D341Med (cell line): Measurements from ENCODE around the gene MARCHF3.
"Not testable (repeated sequence)": the region's sequence is repeated elsewhere in the genome, so short reads cannot be mapped to it uniquely, and the experiment has no call there.

Experiments used
- DNase-seq: peaks from one replicate; pipeline ENCODE4 v3.0.0; 2012; ENCODE audit warnings: low spot score

Gene MARCHF3

GRCh38 chr5:127046343-127047072 lies 16.1 kb upstream of the MARCHF3 start:
- DNase-seq: no peak

DNA sequence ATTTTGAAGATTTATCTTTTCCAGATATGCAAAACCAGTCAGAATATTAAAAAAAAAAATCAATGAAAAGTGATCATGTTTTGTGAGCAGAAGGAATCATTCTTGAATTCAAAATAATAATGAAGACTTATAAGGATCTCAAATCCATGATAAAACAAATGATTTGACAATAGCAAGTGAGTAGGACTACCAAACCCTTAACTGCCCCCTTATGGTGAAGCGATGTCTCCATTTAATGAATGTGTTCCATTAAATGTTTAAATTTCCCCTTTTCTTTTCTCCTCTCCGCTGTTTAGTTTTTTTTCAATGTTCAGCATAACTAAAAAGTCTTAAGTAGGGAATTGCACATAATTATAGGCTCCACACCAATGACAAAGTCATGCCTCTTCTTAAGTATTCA lies 12.2 kb upstream of the MARCHF3 start:
- DNase-seq: no peak

DNA sequence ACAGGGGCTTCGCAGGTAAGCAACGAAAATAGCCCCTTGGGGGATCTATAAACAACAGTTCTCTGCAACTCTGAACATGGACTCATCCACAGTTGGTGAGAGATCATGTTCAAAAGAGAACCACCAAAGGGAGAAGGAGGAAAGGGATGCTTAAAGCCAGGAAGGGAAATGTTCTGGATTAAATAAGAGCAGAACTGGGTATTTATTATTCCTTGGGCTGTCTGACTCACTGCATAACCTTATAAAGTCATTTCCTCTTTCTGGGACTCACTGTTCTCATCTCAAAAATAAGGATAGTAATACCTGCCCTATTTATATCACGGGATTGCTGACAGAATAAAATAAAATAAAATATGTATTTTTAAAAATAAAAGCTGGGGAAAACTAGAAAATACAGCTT lies 11.2 kb upstream of the MARCHF3 start:
- no peak for DNase-seq

DNA sequence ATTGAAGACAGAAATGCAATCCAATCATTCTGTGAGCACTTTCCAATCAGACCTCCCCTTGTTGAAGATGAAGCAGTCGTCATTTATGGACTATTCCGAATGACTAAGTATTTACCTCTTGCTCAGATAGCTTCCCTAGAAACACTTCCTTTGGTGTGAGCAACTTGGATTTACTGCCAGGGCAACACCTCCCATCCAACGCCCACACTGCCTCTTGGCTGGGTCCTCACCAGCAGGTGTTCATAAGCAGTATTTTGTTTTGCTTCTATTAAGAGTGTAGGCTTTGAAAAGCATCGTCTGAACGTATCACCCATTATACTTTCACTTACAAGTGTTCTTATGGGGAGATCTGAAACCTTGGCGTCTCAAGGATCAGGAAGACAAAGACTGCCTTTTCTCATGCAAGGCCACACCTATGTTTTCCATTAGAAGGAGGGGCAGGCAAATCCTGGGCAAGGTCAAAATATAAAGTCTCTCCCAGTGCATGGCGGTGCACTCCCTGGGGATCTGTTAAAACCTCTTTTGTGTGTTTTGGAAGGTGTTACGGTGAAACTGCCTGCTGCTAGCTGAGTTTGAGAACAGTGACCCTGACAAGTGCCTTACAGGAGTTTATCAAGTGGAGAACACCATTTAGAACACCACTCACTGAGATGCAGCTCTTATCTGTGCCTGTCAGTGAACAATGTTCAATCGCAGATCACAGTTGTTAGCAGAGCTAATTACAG lies 10.6 kb upstream of the MARCHF3 start:
- no peak for DNase-seq

GRCh38 chr5:127038550-127038949 lies 8.2 kb upstream of the MARCHF3 start:
- no peak for DNase-seq

- no peak for DNase-seq
These were observed 1.5 kb upstream of the MARCHF3 start for GRCh38 chr5:127031863-127032232.

GRCh38 chr5:127031147-127031862 lies 947 bp upstream of the MARCHF3 start:
- DNase-seq: peak; percentile 34

DNA sequence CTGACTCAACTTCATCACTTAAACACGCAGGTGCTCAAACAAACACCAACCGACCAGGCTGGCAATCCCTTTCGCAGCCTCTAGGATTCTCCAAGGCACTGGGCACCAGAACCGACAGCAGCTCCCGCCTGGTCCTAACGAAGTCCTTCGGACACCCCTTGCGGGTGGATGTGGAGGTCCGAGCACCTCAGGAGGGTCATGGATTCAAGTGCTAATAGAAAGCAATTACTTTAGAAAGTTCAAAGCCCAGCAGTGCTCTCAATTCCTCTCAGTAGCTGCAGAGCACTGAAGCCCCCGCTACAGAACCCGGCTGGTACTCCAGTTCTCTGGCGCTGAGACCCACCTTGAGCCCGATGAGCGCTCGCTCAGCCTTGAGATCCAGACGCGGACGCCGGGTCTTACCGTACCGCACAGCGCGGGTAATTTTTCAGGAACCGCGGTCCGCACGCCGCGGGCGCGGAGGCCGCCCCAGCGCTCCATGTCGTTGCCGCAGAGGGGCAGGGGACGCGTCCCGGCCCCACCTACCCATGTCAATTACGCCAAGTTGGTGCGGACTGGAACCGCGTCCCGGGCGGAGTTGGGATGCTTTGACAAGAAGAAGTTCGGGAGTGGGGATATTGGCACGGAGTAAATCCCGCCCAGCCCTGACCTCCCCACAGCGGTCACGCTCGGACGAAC lies 638 bp downstream of the MARCHF3 start:
- peak; percentile 55 for DNase-seq

GRCh38 chr5:127028822-127029457 lies 1.4 kb downstream of the MARCHF3 start:
- no peak for DNase-seq

DNA sequence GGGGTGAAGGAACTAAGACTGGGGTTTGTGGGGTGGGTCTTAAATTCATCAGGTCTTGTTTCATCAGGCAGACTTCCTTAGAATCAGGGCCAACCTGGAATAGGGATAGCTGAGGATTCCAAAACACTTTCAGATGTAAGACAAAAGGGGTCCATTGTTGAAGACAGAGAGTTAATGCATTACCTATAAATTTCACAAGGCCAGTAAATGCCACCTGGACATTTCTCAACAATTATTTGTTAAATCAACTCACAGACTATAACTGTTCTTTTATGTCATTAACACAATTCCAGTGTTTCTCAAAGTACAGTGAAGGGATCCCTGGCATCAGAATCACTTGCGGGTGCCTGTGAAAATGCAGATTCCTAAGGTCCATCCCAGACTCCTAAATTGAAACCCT lies 2.8 kb downstream of the MARCHF3 start:
- no peak for DNase-seq

- no peak for DNase-seq
These were observed 4.2 kb downstream of the MARCHF3 start for GRCh38 chr5:127026166-127026565.

- no peak for DNase-seq
These were observed 4.9 kb downstream of the MARCHF3 start for GRCh38 chr5:127025467-127025866.

DNA sequence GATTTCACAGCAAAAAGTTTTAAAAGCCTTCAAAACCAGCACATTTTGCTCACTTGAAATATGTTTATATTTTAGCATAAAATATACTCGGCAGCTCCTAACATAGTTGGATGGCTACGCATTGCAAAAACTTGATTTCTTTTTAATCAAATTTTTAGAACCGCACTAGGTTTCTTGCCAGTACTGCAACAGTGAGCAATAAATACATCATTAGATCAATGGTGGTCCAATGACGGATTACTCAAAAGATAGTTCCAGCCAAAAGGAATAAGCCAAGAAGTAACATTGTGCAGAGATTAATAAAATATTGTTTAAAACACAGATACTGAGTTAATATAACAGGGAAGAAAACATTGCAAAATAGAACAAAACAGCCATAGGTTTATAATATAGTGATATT lies 5.5 kb downstream of the MARCHF3 start:
- DNase-seq: no peak

GRCh38 chr5:127023552-127024191 lies 6.7 kb downstream of the MARCHF3 start:
- DNase-seq: not testable (repeated sequence)

GRCh38 chr5:127022846-127023245 lies 7.5 kb downstream of the MARCHF3 start:
- DNase-seq: no peak

- no peak for DNase-seq
These were observed 10.4 kb downstream of the MARCHF3 start for GRCh38 chr5:127019928-127020327.

- DNase-seq: not testable (repeated sequence)
These were observed 13.6 kb downstream of the MARCHF3 start for GRCh38 chr5:127016722-127017121.

GRCh38 chr5:127015716-127016115 lies 14.6 kb downstream of the MARCHF3 start:
- DNase-seq: no peak

GRCh38 chr5:127014573-127014972 lies 15.8 kb downstream of the MARCHF3 start:
- DNase-seq: no peak

GRCh38 chr5:127013407-127013806 lies 17.0 kb downstream of the MARCHF3 start:
- DNase-seq: no peak

DNA sequence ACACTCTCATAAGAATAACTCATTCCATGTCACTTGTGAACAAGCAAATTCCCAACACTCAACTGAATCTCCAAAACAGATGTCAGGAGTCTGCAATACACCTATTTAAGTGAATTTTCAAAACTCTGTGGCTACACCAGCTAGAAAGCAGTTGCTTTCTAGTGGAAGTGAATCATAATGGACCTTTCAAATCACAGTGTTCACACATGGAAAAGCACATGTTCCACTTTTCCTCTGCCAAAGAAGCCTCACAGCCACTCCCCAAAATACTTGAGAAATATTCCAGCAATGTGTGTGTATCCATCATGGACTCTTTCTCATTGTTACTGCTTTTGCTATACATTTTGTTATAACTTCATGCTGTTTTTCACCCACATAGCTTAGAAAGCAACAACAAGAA lies 17.4 kb downstream of the MARCHF3 start:
- no peak for DNase-seq
